ENCODE data around the gene NELFB.
A peak's percentile ranks its signal among the peaks of the same experiment; 100 is the strongest.

DNA sequence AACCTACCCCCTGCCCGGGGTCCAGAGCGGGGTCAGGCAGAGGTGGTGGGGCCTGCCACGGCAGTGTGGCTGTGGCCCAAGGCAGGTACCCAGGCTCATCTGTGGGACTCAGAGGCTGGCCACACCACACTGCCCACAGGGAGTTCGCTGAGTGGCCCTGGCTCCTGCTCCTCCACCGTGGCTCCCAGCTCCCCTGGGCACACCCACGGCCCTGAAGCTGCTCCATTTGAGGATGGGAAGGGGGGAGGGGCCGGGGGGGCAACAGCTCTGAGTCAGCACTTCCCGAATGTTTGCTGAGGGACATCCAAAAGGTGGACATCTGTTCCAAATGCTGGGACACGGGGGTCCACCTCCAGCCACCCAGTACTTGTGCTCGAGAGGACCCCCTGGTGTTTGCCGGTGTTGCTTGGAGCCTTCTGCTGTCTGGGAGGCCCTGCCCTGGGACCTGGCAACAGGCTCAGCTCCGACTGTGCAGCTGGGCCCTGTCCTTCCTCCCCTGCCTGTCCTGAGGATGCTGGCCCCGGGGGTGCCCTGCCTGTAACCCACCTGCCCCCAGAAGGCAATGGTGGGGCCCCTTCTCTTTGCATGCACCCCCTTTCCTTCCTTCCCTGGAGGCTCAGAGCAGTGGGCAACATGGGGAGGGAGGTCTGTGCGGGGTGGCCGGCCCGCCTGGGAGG lies 49.4 kb downstream of the NELFB start:
- TF ChIP-seq, protein P1, sequence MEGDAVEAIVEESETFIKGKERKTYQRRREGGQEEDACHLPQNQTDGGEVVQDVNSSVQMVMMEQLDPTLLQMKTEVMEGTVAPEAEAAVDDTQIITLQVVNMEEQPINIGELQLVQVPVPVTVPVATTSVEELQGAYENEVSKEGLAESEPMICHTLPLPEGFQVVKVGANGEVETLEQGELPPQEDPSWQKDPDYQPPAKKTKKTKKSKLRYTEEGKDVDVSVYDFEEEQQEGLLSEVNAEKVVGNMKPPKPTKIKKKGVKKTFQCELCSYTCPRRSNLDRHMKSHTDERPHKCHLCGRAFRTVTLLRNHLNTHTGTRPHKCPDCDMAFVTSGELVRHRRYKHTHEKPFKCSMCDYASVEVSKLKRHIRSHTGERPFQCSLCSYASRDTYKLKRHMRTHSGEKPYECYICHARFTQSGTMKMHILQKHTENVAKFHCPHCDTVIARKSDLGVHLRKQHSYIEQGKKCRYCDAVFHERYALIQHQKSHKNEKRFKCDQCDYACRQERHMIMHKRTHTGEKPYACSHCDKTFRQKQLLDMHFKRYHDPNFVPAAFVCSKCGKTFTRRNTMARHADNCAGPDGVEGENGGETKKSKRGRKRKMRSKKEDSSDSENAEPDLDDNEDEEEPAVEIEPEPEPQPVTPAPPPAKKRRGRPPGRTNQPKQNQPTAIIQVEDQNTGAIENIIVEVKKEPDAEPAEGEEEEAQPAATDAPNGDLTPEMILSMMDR (optimal IDR thresholded peaks at IDR 0.05 in 1 of 3, IDR thresholded peaks at IDR 0.05 in 1 of 3, conservative IDR thresholded peaks at IDR 0.05 in 1 of 3; ENCODE audit: extremely low read depth in 1 of 3, insufficient read depth in 2 of 3, low read length in 3 of 3) = peak in 2 of 3 experiments; percentile 11 to 29
- no peak for TF ChIP-seq EZH2 (IDR thresholded peaks at IDR 0.05; ENCODE audit: low read length)
